ENCODE data around the gene TBC1D20.

Gene TBC1D20

DNA sequence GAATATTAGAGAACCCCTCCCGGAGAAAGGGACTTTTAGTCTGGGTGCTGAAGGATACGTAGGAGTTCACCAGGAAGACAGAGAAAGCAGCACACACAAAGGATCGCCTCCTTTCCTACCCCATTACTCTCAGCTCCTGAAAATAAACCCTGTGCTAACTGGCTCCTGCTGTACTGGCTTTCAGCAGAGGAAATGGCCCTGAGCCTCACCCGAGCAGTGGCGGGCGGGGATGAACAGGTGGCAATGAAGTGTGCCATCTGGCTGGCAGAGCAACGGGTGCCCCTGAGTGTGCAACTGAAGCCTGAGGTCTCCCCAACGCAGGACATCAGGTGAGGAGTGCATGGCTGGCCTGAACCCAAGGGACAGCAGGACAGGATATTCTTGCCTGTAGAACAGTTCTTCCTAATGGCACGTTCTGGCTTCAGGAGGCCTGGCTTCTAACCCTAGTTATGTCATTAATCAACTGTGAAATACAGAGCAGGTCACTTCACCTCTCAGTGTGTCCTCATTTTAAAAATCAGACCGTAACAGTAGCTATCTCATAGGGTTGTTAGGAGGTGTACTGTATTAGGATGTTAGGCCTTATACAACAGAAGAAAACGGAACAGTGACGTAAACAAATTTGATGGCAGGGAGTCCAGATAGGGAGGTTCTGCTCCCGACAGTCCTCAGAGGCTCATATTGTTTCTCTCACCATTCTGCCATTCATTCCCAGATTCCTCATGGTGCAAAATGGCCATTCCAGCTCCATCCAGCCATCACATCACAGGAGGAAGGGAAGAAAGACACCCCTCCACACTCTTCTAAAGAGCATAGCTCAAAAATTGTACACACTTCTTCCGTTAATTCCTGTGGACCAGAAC, 52.4 kb downstream of the TBC1D20 start:
- no peak overlapping the region for H2BK120ac ChIP-seq (ENCODE audit: low read depth, low read length)
- peaks cover 19% of the 10 kb centered on the region for H3K79me1 ChIP-seq (ENCODE audit: low read length)
- no peak overlapping the region for H2BK5ac ChIP-seq (ENCODE audit: low read length)
- no peak overlapping the region for H2BK15ac ChIP-seq (replicated peaks; ENCODE audit: low read depth)
- WGBS (ENCODE audit: extremely low coverage, insufficient coverage, low lambda C conversion rate), result no CpG with 5 or more reads among the region's 14 CpGs
- no peak overlapping the region for H3K18ac ChIP-seq (ENCODE audit: low read length)
- peaks cover 3% of the 10 kb centered on the region for H3K4me1 ChIP-seq (ENCODE audit: control insufficient read depth, low read depth, low read length)
- H2AK5ac ChIP-seq (ENCODE audit: low read length), result no peak overlapping the region
- H3K36me3 ChIP-seq (ENCODE audit: control insufficient read depth, insufficient read depth, low read length), result peaks cover 1% of the 10 kb centered on the region
- no peak overlapping the region for H3K23ac ChIP-seq (ENCODE audit: low read length)
- H3K27me3 ChIP-seq (ENCODE audit: insufficient read depth, low read length, poor library complexity), result no peaks in the 10 kb centered on the region
- no peak overlapping the region for H3K4me2 ChIP-seq (ENCODE audit: low read length)
- peaks cover 9% of the 10 kb centered on the region for H3K79me2 ChIP-seq (ENCODE audit: control insufficient read depth, insufficient read depth, low read length)
- no peak overlapping the region for H3K56ac ChIP-seq (ENCODE audit: low read length)
- H4K8ac ChIP-seq (ENCODE audit: low read depth, low read length), result no peak overlapping the region
- DNase-seq, result no peak
- no peak overlapping the region for H3K4ac ChIP-seq (ENCODE audit: low read depth, low read length)
- H3K9ac ChIP-seq (ENCODE audit: low read length), result no peak overlapping the region
- H4K5ac ChIP-seq (ENCODE audit: low read length), result no peak overlapping the region
- H3K4me3 ChIP-seq (ENCODE audit: low read length), result no peak overlapping the region
- H3K27ac ChIP-seq (ENCODE audit: low read depth, low read length), result no peak overlapping the region

GRCh38 chr20:408843-409696, 53.3 kb downstream of the TBC1D20 start:
- H3K18ac ChIP-seq (ENCODE audit: low read length), result peak overlapping the region; percentile 70
- H4K5ac ChIP-seq (ENCODE audit: low read length), result no peak overlapping the region
- H3K23ac ChIP-seq (ENCODE audit: low read length), result peak overlapping the region; percentile 97
- H3K27me3 ChIP-seq (ENCODE audit: insufficient read depth, low read length, poor library complexity), result no peaks in the 10 kb centered on the region
- H3K4me3 ChIP-seq (ENCODE audit: low read length), result peak overlapping the region; percentile 90
- H2BK120ac ChIP-seq (ENCODE audit: low read depth, low read length), result no peak overlapping the region
- peak overlapping the region; percentile 95 for H3K4ac ChIP-seq (ENCODE audit: low read depth, low read length)
- peak overlapping the region; percentile 61 for H2AK5ac ChIP-seq (ENCODE audit: low read length)
- no peak overlapping the region for H3K27ac ChIP-seq (ENCODE audit: low read depth, low read length)
- H3K79me2 ChIP-seq (ENCODE audit: control insufficient read depth, insufficient read depth, low read length), result peaks cover 9% of the 10 kb centered on the region
- no CpG with 5 or more reads among the region's 7 CpGs for WGBS (ENCODE audit: extremely low coverage, insufficient coverage, low lambda C conversion rate)
- H3K4me2 ChIP-seq (ENCODE audit: low read length), result peak overlapping the region; percentile 71
- H3K56ac ChIP-seq (ENCODE audit: low read length), result peak overlapping the region; percentile 100
- H2BK15ac ChIP-seq (replicated peaks; ENCODE audit: low read depth), result no peak overlapping the region
- peaks cover 1% of the 10 kb centered on the region for H3K36me3 ChIP-seq (ENCODE audit: control insufficient read depth, insufficient read depth, low read length)
- DNase-seq, result peak; percentile 23
- H3K79me1 ChIP-seq (ENCODE audit: low read length), result peaks cover 19% of the 10 kb centered on the region
- H2BK5ac ChIP-seq (ENCODE audit: low read length), result no peak overlapping the region
- no peak overlapping the region for H4K8ac ChIP-seq (ENCODE audit: low read depth, low read length)
- H3K9ac ChIP-seq (ENCODE audit: low read length), result peak overlapping the region; percentile 99
- peaks cover 3% of the 10 kb centered on the region for H3K4me1 ChIP-seq (ENCODE audit: control insufficient read depth, low read depth, low read length)

DNA sequence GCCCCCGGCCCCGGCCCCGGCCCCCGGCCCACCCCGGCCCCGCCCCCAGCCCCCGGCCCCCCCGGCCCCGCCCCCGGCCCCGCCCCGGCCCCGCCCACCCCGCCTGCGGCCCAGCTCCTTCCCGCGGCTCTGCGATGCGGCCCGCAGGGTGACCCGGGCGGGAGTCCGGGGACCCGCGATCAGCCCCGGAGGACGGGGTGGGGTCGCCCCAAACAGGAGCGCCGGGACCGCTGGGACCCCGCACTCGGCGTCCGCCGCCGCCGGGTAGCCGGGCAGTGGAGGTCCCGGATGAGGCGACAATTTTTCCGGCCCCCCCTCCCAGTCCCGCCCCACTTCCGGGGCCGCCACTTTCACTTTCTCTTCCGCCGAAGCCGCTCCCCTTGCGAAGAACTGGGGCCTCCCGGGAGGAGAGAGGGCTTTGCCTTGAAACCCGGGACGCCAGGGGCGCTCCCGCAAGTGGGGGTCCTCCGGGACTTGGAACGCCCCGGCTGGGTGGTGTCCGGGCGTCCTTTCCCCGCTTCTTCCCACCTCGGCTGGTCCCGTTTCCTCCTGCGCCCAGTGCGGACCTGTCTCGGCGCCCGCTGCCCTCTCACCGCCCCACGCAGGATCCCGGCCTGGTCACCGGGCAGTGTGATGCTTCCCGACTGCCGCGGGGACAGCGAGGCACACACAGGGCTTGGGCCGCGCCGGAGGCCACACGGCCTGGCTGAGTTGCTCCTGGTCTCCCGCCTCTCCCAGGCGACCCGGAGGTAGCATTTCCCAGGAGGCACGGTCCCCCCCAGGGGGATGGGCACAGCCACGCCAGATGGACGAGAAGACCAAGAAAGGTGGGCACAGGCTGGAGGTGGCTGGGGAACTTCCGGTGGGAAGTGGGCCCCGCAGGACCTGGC, 54.1 kb downstream of the TBC1D20 start, which contains the start of gene RBCK1:
Gene RBCK1, plus strand, starts transcription at position 347 of the 890 bp plus-strand sequence. Its CDS starts 459 bp downstream, at position 806.
- WGBS (ENCODE audit: extremely low coverage, insufficient coverage, low lambda C conversion rate), result no CpG with 5 or more reads among the region's 87 CpGs
- no peak within 1 kb of the TSS for H4K5ac ChIP-seq (ENCODE audit: low read length)
- peaks cover 1% of the 10 kb centered on the region for H3K36me3 ChIP-seq (ENCODE audit: control insufficient read depth, insufficient read depth, low read length)
- H3K56ac ChIP-seq (ENCODE audit: low read length), result peak within 1 kb of the TSS; percentile 100
- peak within 1 kb of the TSS; percentile 61 for H2AK5ac ChIP-seq (ENCODE audit: low read length)
- peak within 1 kb of the TSS; percentile 78 for H2BK5ac ChIP-seq (ENCODE audit: low read length)
- peak within 1 kb of the TSS; percentile 97 for H3K23ac ChIP-seq (ENCODE audit: low read length)
- H3K27ac ChIP-seq (ENCODE audit: low read depth, low read length), result peak within 1 kb of the TSS; percentile 43
- peak within 1 kb of the TSS; percentile 90 for H3K4me3 ChIP-seq (ENCODE audit: low read length)
- H4K8ac ChIP-seq (ENCODE audit: low read depth, low read length), result no peak within 1 kb of the TSS
- H3K4me1 ChIP-seq (ENCODE audit: control insufficient read depth, low read depth, low read length), result peaks cover 3% of the 10 kb centered on the region
- DNase-seq, result peak; percentile 78
- no peak within 1 kb of the TSS for H2BK15ac ChIP-seq (replicated peaks; ENCODE audit: low read depth)
- H3K79me2 ChIP-seq (ENCODE audit: control insufficient read depth, insufficient read depth, low read length), result peaks cover 9% of the 10 kb centered on the region
- H3K18ac ChIP-seq (ENCODE audit: low read length), result peak within 1 kb of the TSS; percentile 70
- H3K27me3 ChIP-seq (ENCODE audit: insufficient read depth, low read length, poor library complexity), result no peaks in the 10 kb centered on the region
- H3K79me1 ChIP-seq (ENCODE audit: low read length), result peaks cover 17% of the 10 kb centered on the region
- no peak within 1 kb of the TSS for H2BK120ac ChIP-seq (ENCODE audit: low read depth, low read length)
- peak within 1 kb of the TSS; percentile 99 for H3K9ac ChIP-seq (ENCODE audit: low read length)
- H3K4ac ChIP-seq (ENCODE audit: low read depth, low read length), result peak within 1 kb of the TSS; percentile 95
- H3K4me2 ChIP-seq (ENCODE audit: low read length), result peak within 1 kb of the TSS; percentile 78

- DNase-seq, result peak; percentile 92
- H3K9ac ChIP-seq (ENCODE audit: low read length), result peak overlapping the region; percentile 70
- WGBS (ENCODE audit: extremely low coverage, insufficient coverage, low lambda C conversion rate), result no CpG with 5 or more reads among the region's 45 CpGs
These were observed 55.0 kb downstream of the TBC1D20 start for GRCh38 chr20:407133-407952.

More at GRCh38 chr20:407133-407952, 55.0 kb downstream of the TBC1D20 start:
- H3K18ac ChIP-seq (ENCODE audit: low read length), result no peak overlapping the region
- no peak overlapping the region for H3K27ac ChIP-seq (ENCODE audit: low read depth, low read length)
- H3K4ac ChIP-seq (ENCODE audit: low read depth, low read length), result no peak overlapping the region
- peaks cover 1% of the 10 kb centered on the region for H3K36me3 ChIP-seq (ENCODE audit: control insufficient read depth, insufficient read depth, low read length)
- no peak overlapping the region for H2BK5ac ChIP-seq (ENCODE audit: low read length)
- H4K5ac ChIP-seq (ENCODE audit: low read length), result no peak overlapping the region
- H3K4me1 ChIP-seq (ENCODE audit: control insufficient read depth, low read depth, low read length), result peaks cover 3% of the 10 kb centered on the region
- H3K27me3 ChIP-seq (ENCODE audit: insufficient read depth, low read length, poor library complexity), result no peaks in the 10 kb centered on the region
- peaks cover 9% of the 10 kb centered on the region for H3K79me2 ChIP-seq (ENCODE audit: control insufficient read depth, insufficient read depth, low read length)
- H3K79me1 ChIP-seq (ENCODE audit: low read length), result peaks cover 17% of the 10 kb centered on the region
- H2BK15ac ChIP-seq (replicated peaks; ENCODE audit: low read depth), result no peak overlapping the region
- H4K8ac ChIP-seq (ENCODE audit: low read depth, low read length), result no peak overlapping the region
- peak overlapping the region; percentile 85 for H3K56ac ChIP-seq (ENCODE audit: low read length)
- H3K23ac ChIP-seq (ENCODE audit: low read length), result no peak overlapping the region
- peak overlapping the region; percentile 78 for H3K4me2 ChIP-seq (ENCODE audit: low read length)
- no peak overlapping the region for H2AK5ac ChIP-seq (ENCODE audit: low read length)
- H2BK120ac ChIP-seq (ENCODE audit: low read depth, low read length), result no peak overlapping the region
- peak overlapping the region; percentile 41 for H3K4me3 ChIP-seq (ENCODE audit: low read length)

Data from mesendoderm (in vitro differentiated cells).